Endothelial cell of umbilical vein (primary cell): ENCODE measurements around the gene HMCN1. TPM values are rescaled to one million over a fixed set of nuclear protein-coding genes. Genes with fewer than 3 reads are reported as not detected.

Source experiments
- BruUV-seq: library from RNA; stranded (reverse); fragments of 400-500 nt; replicated peaks from 2 replicates; lab custom pipeline; 2021; lab: Mats Ljungman, UMichigan
- CTCF ChIA-PET: fragments of 300-600, 350-600 bp; sonication (Branson Sonifier 250); formaldehyde crosslinking; loops from one replicate; lab custom pipeline; 2021; ENCODE audit warnings: antibody characterized with exemption, inconsistent platforms; lab: Charles Lee
- POLR2A ChIA-PET: fragments of 300-600, 350-600 bp; sonication (Branson Sonifier 250); formaldehyde crosslinking; loops from one replicate; lab custom pipeline; 2021; ENCODE audit warnings: antibody characterized with exemption, inconsistent platforms; lab: Charles Lee
- DNase-seq: peaks from one replicate; pipeline ENCODE4 v3.0.0-alpha.2; 2011; ENCODE audit warnings: low read depth, low spot score
- FAIRE-seq: peaks from 2 replicates; lab custom pipeline; 2011; peaks lifted over from hg19 to GRCh38; lab: Jason Lieb, UNC
- H2AFZ ChIP-seq: 2 replicates; pipeline ENCODE4 v1.6.0; 2012; ENCODE audit warnings: low read depth, low read length, control low read depth, inconsistent platforms
- H3K27ac ChIP-seq: 2 replicates; pipeline ENCODE4 v1.5.1; 2011; ENCODE audit warnings: low read depth, mild to moderate bottlenecking, control low read depth, low read length, moderate library complexity; ENCODE audit not compliant: insufficient read depth
- H3K27me3 ChIP-seq, 2 experiments: 2 replicates each; pipeline versions ENCODE4 v1.6.0 to v1.6.1; 2011; ENCODE audit warnings: low read length in 2 of 2, mixed read lengths in 1 of 2; ENCODE audit not compliant: control insufficient read depth in 2 of 2, insufficient read depth in 2 of 2
- H3K36me3 ChIP-seq, 2 experiments: 2 replicates in 1 of 2; 3 replicates in 1 of 2; pipeline ENCODE4 v1.5.1; 2011; ENCODE audit warnings: low read length in 2 of 2, mild to moderate bottlenecking in 1 of 2, moderate library complexity in 1 of 2; ENCODE audit not compliant: control insufficient read depth in 2 of 2, insufficient read depth in 2 of 2; ENCODE audit errors: extremely low read depth in 1 of 2
- H3K4me1 ChIP-seq: 3 replicates; pipeline ENCODE4 v1.5.1; 2011; ENCODE audit warnings: mild to moderate bottlenecking, low read length; ENCODE audit not compliant: control insufficient read depth, insufficient read depth; ENCODE audit errors: extremely low read depth
- H3K4me2 ChIP-seq: 2 replicates; pipeline ENCODE4 v1.6.1; 2011; ENCODE audit warnings: low read length, control low read depth, mixed read lengths; ENCODE audit not compliant: insufficient read depth
- H3K4me3 ChIP-seq, 3 experiments: fragments of 200-600 bp in 1 of 3; sonication (generic), shearing (Covaris generic) in 1 of 3; replicated peaks in 1 of 3; 2 replicates each; pipeline ENCODE4 v1.5.1; 2011 to 2016; ENCODE audit warnings: control low read depth in 3 of 3, low read length in 3 of 3, mild to moderate bottlenecking in 2 of 3, inconsistent platforms in 1 of 3, low read depth in 1 of 3, moderate library complexity in 1 of 3; ENCODE audit not compliant: insufficient read depth in 1 of 3
- H3K79me2 ChIP-seq: 2 replicates; pipeline ENCODE4 v1.6.0; 2012; ENCODE audit warnings: low read length, inconsistent platforms; ENCODE audit not compliant: control insufficient read depth, insufficient read depth
- H3K9ac ChIP-seq: replicated peaks from 2 replicates; pipeline ENCODE3; 2011; ENCODE audit warnings: low read length, control low read depth; ENCODE audit not compliant: insufficient read depth; ENCODE audit errors: extremely low read depth
- H3K9me1 ChIP-seq: replicated peaks from 3 replicates; pipeline ENCODE4 v1.6.0; 2011; ENCODE audit warnings: mild to moderate bottlenecking, low read length; ENCODE audit not compliant: control insufficient read depth, insufficient read depth; ENCODE audit errors: extremely low read depth
- H3K9me3 ChIP-seq: replicated peaks from 2 replicates; pipeline ENCODE4 v1.5.1; 2012; ENCODE audit warnings: low read length, inconsistent platforms; ENCODE audit not compliant: control insufficient read depth, insufficient read depth
- H4K20me1 ChIP-seq: replicated peaks from 2 replicates; pipeline ENCODE3; 2011; ENCODE audit warnings: mild to moderate bottlenecking, low read length; ENCODE audit not compliant: control insufficient read depth, insufficient read depth; ENCODE audit errors: extremely low read depth
- CTCF ChIP-seq, 2 donors: IDR thresholded peaks; 1 replicate in 1 of 2; 2 replicates in 1 of 2; pipeline ENCODE4 v1.5.1; 2011; ENCODE audit warnings: low read length in 2 of 2, mild to moderate bottlenecking in 2 of 2, moderate library complexity in 2 of 2, control low read depth in 1 of 2, inconsistent platforms in 1 of 2, low read depth in 1 of 2; ENCODE audit not compliant: insufficient read depth in 1 of 2; ENCODE audit errors: extremely low read depth in 1 of 2
- EZH2 ChIP-seq: IDR thresholded peaks from 2 replicates; pipeline ENCODE4 v1.6.1; 2012; ENCODE audit warnings: borderline replicate concordance, low read depth, mild to moderate bottlenecking, moderate library complexity, low read length, inconsistent platforms; ENCODE audit not compliant: severe bottlenecking
- FOS ChIP-seq: IDR thresholded peaks from 2 replicates; pipeline ENCODE4 v1.6.1; 2011; ENCODE audit warnings: mild to moderate bottlenecking, low read length, moderate library complexity, borderline replicate concordance; ENCODE audit not compliant: insufficient read depth
- GATA2 ChIP-seq: IDR thresholded peaks from 2 replicates; pipeline ENCODE4 v1.7.0; 2011; ENCODE audit warnings: low read depth, mild to moderate bottlenecking, moderate library complexity, mixed read lengths, low read length; ENCODE audit not compliant: insufficient read length, insufficient read depth
- JUN ChIP-seq: IDR thresholded peaks from 2 replicates; pipeline ENCODE4 v1.6.1; 2011; ENCODE audit warnings: borderline replicate concordance, low read depth; ENCODE audit not compliant: insufficient read length, insufficient read depth
- MYC ChIP-seq: IDR thresholded peaks from one replicate; pipeline ENCODE4 v1.6.1; 2011; ENCODE audit warnings: mild to moderate bottlenecking, low read depth, low read length
- POLR2A ChIP-seq: IDR thresholded peaks from 2 replicates; pipeline ENCODE4 v1.6.1; 2012; ENCODE audit warnings: low read depth, mild to moderate bottlenecking, control low read depth, low read length
- POLR2AphosphoS5 ChIP-seq: IDR thresholded peaks from 2 replicates; pipeline ENCODE4 v1.6.1; 2012; ENCODE audit warnings: low read depth, mild to moderate bottlenecking, control low read depth, low read length, moderate library complexity; ENCODE audit not compliant: insufficient read depth
- dilution Hi-C: fragments of 300-500 bp; cut with MboI; formaldehyde crosslinking; loops from one replicate; pipeline ENCODE4 v1.15.0; 2019; ENCODE audit warnings: low sequenced_read_pairs; ENCODE audit not compliant: extremely low pct_ligation_motif_present
- intact Hi-C: fragments of 100-400 bp; cut with micrococcal nuclease; formaldehyde crosslinking; loops from one replicate; pipeline ENCODE4 v1.10.0; 2022
- polyA plus RNA-seq, 4 experiments: library from polyadenylated mRNA; depleted of rRNA in 3 of 4; stranded (reverse) in 3 of 4; unstranded in 1 of 4; fragments of >200 nt; gene quantifications; 2 replicates each; pipeline versions ENCODE4 v1.2.1 to v1.2.3, GENCODE V29; 2011 to 2012; ENCODE audit warnings: missing spikeins in 1 of 4
- total RNA-seq: library from RNA; stranded (reverse); gene quantifications from 2 replicates; pipeline ENCODE4 v1.2.3, GENCODE V29; 2021
- TF ChIP-seq, protein P1 (sequence below): IDR thresholded peaks from 2 replicates; pipeline ENCODE4 v1.6.1; 2011; ENCODE audit not compliant: insufficient read depth, insufficient read length

HMCN1 gene
- total and polyA plus RNA-seq, 2 donors (not counting 3 experiments of a cell fraction or from before 2014, with no cell fraction given): 10.3 to 16.0 TPM

- Histone ChIP-seq H2AFZ (no peak overlapping the region), H3K4me3 (no peak overlapping the region), H3K4me1 (no peaks in the 10 kb centered on the region), H3K27me3 (no peaks in the 10 kb centered on the region), H3K9me1 (no peaks in the 10 kb centered on the region), H3K79me2 (no peaks in the 10 kb centered on the region), H3K9ac (no peak overlapping the region), H3K9me3 (no peaks in the 10 kb centered on the region), H3K4me2 (no peak overlapping the region), H3K27ac (no peak overlapping the region), H4K20me1 (no peaks in the 10 kb centered on the region), H3K36me3 (no peaks in the 10 kb centered on the region)
- no peak for TF ChIP-seq JUN
- no peak for TF ChIP-seq FOS
- TF ChIP-seq EZH2: no peak
- no peak for TF ChIP-seq GATA2
- no peak for TF ChIP-seq CTCF (IDR thresholded peaks at IDR 0.05; ENCODE audit: extremely low read depth in 1 of 2, insufficient read depth in 1 of 2, low read depth in 1 of 2, low read length in 2 of 2)
- TF ChIP-seq MYC: no peak
- TF ChIP-seq, protein P1, sequence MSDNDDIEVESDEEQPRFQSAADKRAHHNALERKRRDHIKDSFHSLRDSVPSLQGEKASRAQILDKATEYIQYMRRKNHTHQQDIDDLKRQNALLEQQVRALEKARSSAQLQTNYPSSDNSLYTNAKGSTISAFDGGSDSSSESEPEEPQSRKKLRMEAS: no peak
- no peak for TF ChIP-seq POLR2AphosphoS5
- no peak for TF ChIP-seq POLR2A
- POLR2A ChIA-PET: no interaction called here
- intact Hi-C loops: no loop called here
- BruUV-seq: no TSS peak
- DNase-seq (no peak), FAIRE-seq (no peak)
- dilution Hi-C loops: no loop called here
- CTCF ChIA-PET: interaction anchor here (1.5 kb wide), 1 partner anchor 8 kb away, joined by 5 read pairs; no protein-coding TSS in a partner anchor
Observed at GRCh38 chr1:185769136-185769535, 34.9 kb downstream of the HMCN1 start.
